HepG2 (cell line): ENCODE data around the gene PANK4. TPM values are rescaled to one million over a fixed set of nuclear protein-coding genes. Genes with fewer than 3 reads are reported as not detected.

Experiments
- AKAP8 ChIP-seq: sonication (generic); formaldehyde crosslinking; IDR thresholded peaks from 2 replicates; pipeline ENCODE4 v1.5.1; 2020; ENCODE audit warnings: mild to moderate bottlenecking, missing genetic modification reagents
- ATF3 ChIP-seq: sonication (generic); formaldehyde crosslinking; IDR thresholded peaks from 2 replicates; pipeline ENCODE4 v1.4.0; 2020; ENCODE audit warnings: missing genetic modification reagents
- DZIP1 ChIP-seq: sonication (generic); formaldehyde crosslinking; IDR thresholded peaks from 2 replicates; pipeline ENCODE4 v1.5.0; 2020; ENCODE audit warnings: mild to moderate bottlenecking, missing genetic modification reagents
- HNF1A ChIP-seq, 2 experiments: sonication (generic) in 1 of 2; formaldehyde crosslinking in 1 of 2; IDR thresholded peaks; 2 replicates each; pipeline versions ENCODE4 v1.4.0 to v1.6.1; 2016 to 2020; ENCODE audit warnings: borderline replicate concordance in 1 of 2, low read depth in 1 of 2, mild to moderate bottlenecking in 1 of 2, missing genetic modification reagents in 1 of 2
- MAFF ChIP-seq: IDR thresholded peaks from 2 replicates; pipeline ENCODE4 v1.6.1; 2011; ENCODE audit warnings: low read depth, low read length, improper control_type of control experiment
- SAFB2 ChIP-seq: sonication (generic); formaldehyde crosslinking; IDR thresholded peaks from 2 replicates; pipeline ENCODE4 v1.5.1; 2020; ENCODE audit warnings: missing genetic modification reagents, low read depth, mild to moderate bottlenecking, borderline replicate concordance
- SNAPC5 ChIP-seq: sonication (generic); formaldehyde crosslinking; IDR thresholded peaks from 2 replicates; pipeline ENCODE4 v1.8.1; 2023; ENCODE audit warnings: mild to moderate bottlenecking, missing genetic modification reagents, borderline replicate concordance
- SP140L ChIP-seq: sonication (generic); formaldehyde crosslinking; IDR thresholded peaks from 2 replicates; pipeline ENCODE4 v1.4.0; 2020; ENCODE audit warnings: missing genetic modification reagents, borderline replicate concordance
- SRSF1 ChIP-seq: fragments of 200-400 bp; formaldehyde crosslinking; optimal IDR thresholded peaks from 2 replicates; pipeline ENCODE3; 2017; ENCODE audit warnings: mild to moderate bottlenecking, low read depth, low read length, moderate library complexity
- ZNF207 ChIP-seq: fragments of 450-650 bp; IDR thresholded peaks from 2 replicates; pipeline ENCODE4 v1.6.1; 2016; ENCODE audit warnings: antibody characterized with exemption, borderline replicate concordance
- ZNF225 ChIP-seq: sonication (generic); formaldehyde crosslinking; IDR thresholded peaks from 2 replicates; pipeline ENCODE4 v1.4.0; 2020; ENCODE audit warnings: mild to moderate bottlenecking, missing genetic modification reagents
- ZNF335 ChIP-seq: sonication (generic); formaldehyde crosslinking; IDR thresholded peaks from 2 replicates; pipeline ENCODE4 v1.4.0; 2020; ENCODE audit warnings: missing genetic modification reagents
- ZNF350 ChIP-seq: sonication (generic); formaldehyde crosslinking; IDR thresholded peaks from 2 replicates; pipeline ENCODE4 v1.4.0; 2020; ENCODE audit warnings: mild to moderate bottlenecking, low read depth, missing genetic modification reagents, borderline replicate concordance
- ZNF431 ChIP-seq: sonication (generic); formaldehyde crosslinking; IDR thresholded peaks from 2 replicates; pipeline ENCODE4 v1.9.0; 2022; ENCODE audit warnings: missing genetic modification reagents, low read depth, mild to moderate bottlenecking, borderline replicate concordance
- ZNF800 ChIP-seq: sonication (generic); formaldehyde crosslinking; IDR thresholded peaks from 2 replicates; pipeline ENCODE4 v1.4.0; 2020; ENCODE audit warnings: missing genetic modification reagents
- ZNF816 ChIP-seq: sonication (generic); formaldehyde crosslinking; IDR thresholded peaks from 2 replicates; pipeline ENCODE4 v1.8.0; 2022; ENCODE audit warnings: missing genetic modification reagents, mild to moderate bottlenecking, borderline replicate concordance
- ZNF891 ChIP-seq: sonication (generic); formaldehyde crosslinking; IDR thresholded peaks from 2 replicates; pipeline ENCODE4 v1.5.0; 2020; ENCODE audit warnings: mild to moderate bottlenecking, missing genetic modification reagents
- polyA plus RNA-seq, 8 experiments: library from polyadenylated mRNA; depleted of rRNA in 3 of 8; stranded (reverse) in 7 of 8; unstranded in 1 of 8; fragments of >200 nt; fragmentation: Illumina TruSeq in 4 of 8; extraction: Trizol in 4 of 8; gene quantifications; 2 replicates each; pipeline versions ENCODE4 v1.2.1 to v1.2.3, GENCODE V29; 2011 to 2016; ENCODE audit warnings: low read depth in 4 of 8, missing spikeins in 1 of 8, mixed read lengths in 1 of 8; ENCODE audit not compliant: insufficient read depth in 1 of 8
- total RNA-seq, 5 experiments: library from RNA; depleted of rRNA; stranded (reverse); fragments of >200 nt; fragmentation: Illumina TruSeq; extraction: Trizol; gene quantifications; 2 replicates each; pipeline ENCODE4 v1.2.3, GENCODE V29; 2016; ENCODE audit warnings: low read depth in 1 of 5

PANK4 gene
- total and polyA plus RNA-seq, 2 of the 13 experiments (the other 11 are each of a cell fraction or from before 2014, with no cell fraction given), result 17.4 to 19.3 TPM

- no peak for TF ChIP-seq HNF1A (IDR thresholded peaks at IDR 0.05; ENCODE audit: low read depth)
- no peak for TF ChIP-seq HNF1A (CRISPR knock-in tag; IDR thresholded peaks at IDR 0.05; ENCODE audit: borderline replicate concordance)
- TF ChIP-seq MAFF, result no peak
- TF ChIP-seq SP140L (CRISPR knock-in tag), result no peak
- no peak; the same call in 1 of the 2 replicates for TF ChIP-seq ZNF225 (CRISPR knock-in tag)
- 0 out of 2 replicates have a peak, but pooled peaks have one; percentile 6 for TF ChIP-seq ATF3 (CRISPR knock-in tag)
- no peak for TF ChIP-seq DZIP1 (CRISPR knock-in tag)
- no peak for TF ChIP-seq ZNF816
- no peak for TF ChIP-seq SNAPC5 (CRISPR knock-in tag)
- no peak for TF ChIP-seq ZNF335 (CRISPR knock-in tag)
- no peak for TF ChIP-seq SAFB2 (CRISPR knock-in tag)
- no peak for TF ChIP-seq ZNF800
- TF ChIP-seq ZNF891 (CRISPR knock-in tag), result no peak
- TF ChIP-seq ZNF350 (CRISPR knock-in tag), result 0 out of 2 replicates have a peak, but pooled peaks have one; percentile 41
- TF ChIP-seq ZNF207, result no peak
- no peak for TF ChIP-seq SRSF1
- TF ChIP-seq AKAP8 (CRISPR knock-in tag), result no peak
- no peak for TF ChIP-seq ZNF431
Measured at GRCh38 chr1:2546515-2547209, 20.3 kb upstream of the PANK4 start (continued).
